Kasumi-1 (cell line): ENCODE measurements around the gene P2RX1.

Experiments
- DNase-seq, 2 experiments: peaks; one replicate each; lab custom pipeline; 2025; lab: John Stamatoyannopoulos, UW

P2RX1 gene

GRCh38 chr17:3905017-3905520, 11.2 kb downstream of the P2RX1 start:
- no peak for DNase-seq

GRCh38 chr17:3904501-3904900, 11.8 kb downstream of the P2RX1 start:
- DNase-seq, result no peak

- no peak for DNase-seq
Observed at GRCh38 chr17:3903881-3904290, 12.4 kb downstream of the P2RX1 start.

GRCh38 chr17:3903051-3903825, 13.0 kb downstream of the P2RX1 start:
- DNase-seq, result no peak

GRCh38 chr17:3900646-3901045, 15.6 kb downstream of the P2RX1 start:
- no peak for DNase-seq

GRCh38 chr17:3897731-3898130, 18.5 kb downstream of the P2RX1 start:
- DNase-seq, result no peak

- DNase-seq, result no peak
Observed at GRCh38 chr17:3896968-3897235, 19.4 kb downstream of the P2RX1 start.

- no peak for DNase-seq
Observed at GRCh38 chr17:3896108-3896967, 19.9 kb downstream of the P2RX1 start.

GRCh38 chr17:3895354-3895753, 20.9 kb downstream of the P2RX1 start:
- DNase-seq, result no peak

GRCh38 chr17:3894911-3895343, 21.3 kb downstream of the P2RX1 start:
- no peak for DNase-seq

GRCh38 chr17:3894188-3894587, 22.1 kb downstream of the P2RX1 start:
- DNase-seq, result no peak

GRCh38 chr17:3893720-3894116, 22.5 kb downstream of the P2RX1 start:
- no peak for DNase-seq

GRCh38 chr17:3893003-3893719, 23.1 kb downstream of the P2RX1 start, which contains the start of gene CAMKK1:
TSS of gene CAMKK1 (minus strand) at chr17:3893053. CDS start at chr17:3885687, 7,366 bp downstream.
- DNase-seq, result peak; percentile 48 to 61

- DNase-seq, result peak; percentile 7 to 12
Observed at GRCh38 chr17:3892095-3892998, 23.9 kb downstream of the P2RX1 start.

- DNase-seq, result no peak
Observed at GRCh38 chr17:3891626-3892094, 24.6 kb downstream of the P2RX1 start.

GRCh38 chr17:3890878-3891219, 25.4 kb downstream of the P2RX1 start:
- DNase-seq, result no peak

- DNase-seq, result no peak
Observed at GRCh38 chr17:3890082-3890877, 26.0 kb downstream of the P2RX1 start.

GRCh38 chr17:3889325-3890012, 26.8 kb downstream of the P2RX1 start:
- DNase-seq, result no peak

- DNase-seq, result no peak
Observed at GRCh38 chr17:3888343-3889171, 27.7 kb downstream of the P2RX1 start.
